Panc1 (cell line): ENCODE data around the gene GRIK4. TPM values are rescaled to one million over a fixed set of nuclear protein-coding genes. Genes with fewer than 3 reads are reported as not detected.
"Not testable (repeated sequence)": the region's sequence is repeated elsewhere in the genome, so short reads cannot be mapped to it uniquely, and the experiment has no call there.

Source experiments
- ATAC-seq: fragments of 200-7000 bp; cut with Tn5 transposase; 2 replicates; pipeline ENCODE4 v1.9.1; 2020; ENCODE audit warnings: mild to moderate bottlenecking, moderate library complexity
- BruUV-seq: library from RNA; stranded (reverse); fragments of 400-500 nt; replicated peaks from 2 replicates; lab custom pipeline; 2021; lab: Mats Ljungman, UMichigan
- CTCF ChIA-PET: fragments of 300-600 bp; sonication (Branson Sonifier 250); formaldehyde crosslinking; loops from one replicate; lab custom pipeline; 2022; ENCODE audit warnings: antibody characterized with exemption; lab: Charles Lee
- POLR2A ChIA-PET: fragments of 300-600 bp; sonication (Branson Sonifier 250); formaldehyde crosslinking; loops from one replicate; lab custom pipeline; 2022; ENCODE audit warnings: antibody characterized with exemption; lab: Charles Lee
- DNase-seq: peaks from one replicate; pipeline ENCODE4 v3.0.0-alpha.2; 2010; ENCODE audit warnings: low read depth, low spot score
- H3K27ac ChIP-seq: 2 replicates; pipeline ENCODE4 v1.5.1; 2011; ENCODE audit warnings: mild to moderate bottlenecking, low read length, inconsistent platforms
- H3K27me3 ChIP-seq: fragments of 200-500 bp; sonication (Bioruptor generic); 2 replicates; pipeline ENCODE4 v1.6.0; 2014; ENCODE audit warnings: low read length, inconsistent platforms; ENCODE audit not compliant: control insufficient read depth, insufficient read depth
- H3K36me3 ChIP-seq: fragments of 200-500 bp; sonication (Bioruptor generic); 2 replicates; pipeline ENCODE4 v1.5.1; 2014; ENCODE audit warnings: inconsistent platforms, mild to moderate bottlenecking, low read length, moderate library complexity; ENCODE audit not compliant: control insufficient read depth, insufficient read depth
- H3K4me1 ChIP-seq: 2 replicates; pipeline ENCODE4 v1.5.1; 2011; ENCODE audit warnings: inconsistent platforms, mild to moderate bottlenecking, low read length, moderate library complexity; ENCODE audit not compliant: control insufficient read depth, insufficient read depth
- H3K4me3 ChIP-seq, 2 experiments: 2 replicates each; pipeline ENCODE4 v1.5.1; 2011 to 2012; ENCODE audit warnings: low read depth in 2 of 2, low read length in 2 of 2, mild to moderate bottlenecking in 2 of 2, inconsistent platforms in 1 of 2, moderate library complexity in 1 of 2
- H3K9me3 ChIP-seq: fragments of 200-500 bp; sonication (Bioruptor generic); 2 replicates; pipeline ENCODE4 v1.5.1; 2014; ENCODE audit warnings: low read depth, mild to moderate bottlenecking, inconsistent platforms, low read length, moderate library complexity; ENCODE audit not compliant: control insufficient read depth, insufficient read depth
- POLR2AphosphoS5 ChIP-seq: IDR thresholded peaks from 2 replicates; pipeline ENCODE4 v1.6.1; 2012; ENCODE audit warnings: mild to moderate bottlenecking, low read depth, low read length, moderate library complexity
- SIN3A ChIP-seq: IDR thresholded peaks from 2 replicates; pipeline ENCODE4 v1.6.1; 2012; ENCODE audit warnings: low read depth, mild to moderate bottlenecking, low read length, moderate library complexity, borderline replicate concordance; ENCODE audit not compliant: insufficient read depth
- TCF7L2 ChIP-seq: IDR thresholded peaks from 2 replicates; pipeline ENCODE4 v1.6.1; 2011; ENCODE audit warnings: mild to moderate bottlenecking, low read depth, low read length, inconsistent platforms
- in situ Hi-C: cut with HindIII; loops from 2 replicates; pipeline ENCODE4 v1.10.0; 2016; ENCODE audit warnings: low sequenced_read_pairs, low pct_unique_long_range_greater_than_20kb
- intact Hi-C: fragments of 100-400 bp; cut with micrococcal nuclease; formaldehyde crosslinking; loops from one replicate; pipeline ENCODE4 v1.10.0; 2022; ENCODE audit not compliant: unreplicated experiment
- total RNA-seq: library from RNA; stranded (reverse); gene quantifications from one replicate; pipeline ENCODE4 v1.2.1, GENCODE V29; 2021; ENCODE audit not compliant: unreplicated experiment
- TF ChIP-seq, protein P1 (sequence below), 2 experiments: IDR thresholded peaks; 2 replicates each; pipeline ENCODE4 v1.6.1; 2011 to 2012; ENCODE audit warnings: low read depth in 2 of 2, control low read depth in 1 of 2, low read length in 1 of 2, mild to moderate bottlenecking in 1 of 2, moderate library complexity in 1 of 2; ENCODE audit not compliant: insufficient read depth in 1 of 2
- TF ChIP-seq, protein P2 (sequence below): fragments of 450-650 bp; IDR thresholded peaks from 2 replicates; pipeline ENCODE4 v1.5.1; 2017; ENCODE audit warnings: mild to moderate bottlenecking

GRIK4 gene
- total RNA-seq, 1 experiment from 2014 or later: 0.62 TPM

DNA sequence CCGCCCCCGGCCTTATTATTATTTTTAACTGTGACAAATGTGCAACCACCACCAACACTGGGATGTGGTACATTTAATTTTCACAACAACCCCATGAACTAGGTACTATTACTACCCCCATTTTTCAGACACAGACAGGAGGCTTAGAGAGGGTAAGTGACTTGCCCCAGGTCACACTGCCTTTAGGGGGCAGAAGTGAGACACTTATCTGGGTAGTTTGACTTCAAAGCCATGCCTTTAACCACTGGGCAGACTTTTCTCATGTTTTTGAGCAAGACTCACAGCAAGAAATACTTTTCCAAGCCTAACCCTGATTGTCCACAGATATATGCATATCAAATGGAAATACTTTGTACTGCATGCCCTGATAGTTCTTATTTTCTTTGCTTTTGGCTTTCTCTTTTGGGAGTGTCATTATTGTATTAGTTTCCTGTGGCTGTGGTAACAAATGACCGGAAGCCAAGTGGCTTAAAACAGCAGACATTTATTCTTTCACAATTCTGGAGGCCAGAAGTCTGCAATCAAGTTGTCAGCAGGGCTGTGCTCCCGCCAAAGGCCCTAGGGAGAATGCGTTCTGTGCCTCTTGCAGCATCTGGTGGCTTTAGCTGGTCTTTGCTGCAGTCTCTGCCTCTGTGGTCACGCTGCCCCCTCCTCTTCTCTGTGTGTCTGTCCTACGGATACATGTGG, 110.8 kb downstream of the GRIK4 start:
- H3K4me3 ChIP-seq: no peak overlapping the region
- TF ChIP-seq, protein P1, sequence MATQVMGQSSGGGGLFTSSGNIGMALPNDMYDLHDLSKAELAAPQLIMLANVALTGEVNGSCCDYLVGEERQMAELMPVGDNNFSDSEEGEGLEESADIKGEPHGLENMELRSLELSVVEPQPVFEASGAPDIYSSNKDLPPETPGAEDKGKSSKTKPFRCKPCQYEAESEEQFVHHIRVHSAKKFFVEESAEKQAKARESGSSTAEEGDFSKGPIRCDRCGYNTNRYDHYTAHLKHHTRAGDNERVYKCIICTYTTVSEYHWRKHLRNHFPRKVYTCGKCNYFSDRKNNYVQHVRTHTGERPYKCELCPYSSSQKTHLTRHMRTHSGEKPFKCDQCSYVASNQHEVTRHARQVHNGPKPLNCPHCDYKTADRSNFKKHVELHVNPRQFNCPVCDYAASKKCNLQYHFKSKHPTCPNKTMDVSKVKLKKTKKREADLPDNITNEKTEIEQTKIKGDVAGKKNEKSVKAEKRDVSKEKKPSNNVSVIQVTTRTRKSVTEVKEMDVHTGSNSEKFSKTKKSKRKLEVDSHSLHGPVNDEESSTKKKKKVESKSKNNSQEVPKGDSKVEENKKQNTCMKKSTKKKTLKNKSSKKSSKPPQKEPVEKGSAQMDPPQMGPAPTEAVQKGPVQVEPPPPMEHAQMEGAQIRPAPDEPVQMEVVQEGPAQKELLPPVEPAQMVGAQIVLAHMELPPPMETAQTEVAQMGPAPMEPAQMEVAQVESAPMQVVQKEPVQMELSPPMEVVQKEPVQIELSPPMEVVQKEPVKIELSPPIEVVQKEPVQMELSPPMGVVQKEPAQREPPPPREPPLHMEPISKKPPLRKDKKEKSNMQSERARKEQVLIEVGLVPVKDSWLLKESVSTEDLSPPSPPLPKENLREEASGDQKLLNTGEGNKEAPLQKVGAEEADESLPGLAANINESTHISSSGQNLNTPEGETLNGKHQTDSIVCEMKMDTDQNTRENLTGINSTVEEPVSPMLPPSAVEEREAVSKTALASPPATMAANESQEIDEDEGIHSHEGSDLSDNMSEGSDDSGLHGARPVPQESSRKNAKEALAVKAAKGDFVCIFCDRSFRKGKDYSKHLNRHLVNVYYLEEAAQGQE (IDR thresholded peaks at IDR 0.05; ENCODE audit: insufficient read depth in 1 of 2, low read depth in 2 of 2, low read length in 1 of 2): no peak
- no peak for TF ChIP-seq SIN3A
- TF ChIP-seq POLR2AphosphoS5: no peak
- TF ChIP-seq, protein P2, sequence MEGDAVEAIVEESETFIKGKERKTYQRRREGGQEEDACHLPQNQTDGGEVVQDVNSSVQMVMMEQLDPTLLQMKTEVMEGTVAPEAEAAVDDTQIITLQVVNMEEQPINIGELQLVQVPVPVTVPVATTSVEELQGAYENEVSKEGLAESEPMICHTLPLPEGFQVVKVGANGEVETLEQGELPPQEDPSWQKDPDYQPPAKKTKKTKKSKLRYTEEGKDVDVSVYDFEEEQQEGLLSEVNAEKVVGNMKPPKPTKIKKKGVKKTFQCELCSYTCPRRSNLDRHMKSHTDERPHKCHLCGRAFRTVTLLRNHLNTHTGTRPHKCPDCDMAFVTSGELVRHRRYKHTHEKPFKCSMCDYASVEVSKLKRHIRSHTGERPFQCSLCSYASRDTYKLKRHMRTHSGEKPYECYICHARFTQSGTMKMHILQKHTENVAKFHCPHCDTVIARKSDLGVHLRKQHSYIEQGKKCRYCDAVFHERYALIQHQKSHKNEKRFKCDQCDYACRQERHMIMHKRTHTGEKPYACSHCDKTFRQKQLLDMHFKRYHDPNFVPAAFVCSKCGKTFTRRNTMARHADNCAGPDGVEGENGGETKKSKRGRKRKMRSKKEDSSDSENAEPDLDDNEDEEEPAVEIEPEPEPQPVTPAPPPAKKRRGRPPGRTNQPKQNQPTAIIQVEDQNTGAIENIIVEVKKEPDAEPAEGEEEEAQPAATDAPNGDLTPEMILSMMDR: no peak
- TF ChIP-seq TCF7L2: no peak
- ChIA-PET POLR2A (no interaction called here), CTCF (no interaction called here)
- in situ Hi-C loops (no loop called here), intact Hi-C loops (no loop called here)
- no peak for ATAC-seq
- BruUV-seq: no TSS peak
- H3K36me3 ChIP-seq: no peaks in the 10 kb centered on the region
- H3K27ac ChIP-seq: no peak overlapping the region
- peaks cover 4% of the 10 kb centered on the region for H3K9me3 ChIP-seq
- no peaks in the 10 kb centered on the region; the same call in 1 of the 2 replicates for H3K27me3 ChIP-seq
- no peaks in the 10 kb centered on the region for H3K4me1 ChIP-seq
- DNase-seq: no peak

DNA sequence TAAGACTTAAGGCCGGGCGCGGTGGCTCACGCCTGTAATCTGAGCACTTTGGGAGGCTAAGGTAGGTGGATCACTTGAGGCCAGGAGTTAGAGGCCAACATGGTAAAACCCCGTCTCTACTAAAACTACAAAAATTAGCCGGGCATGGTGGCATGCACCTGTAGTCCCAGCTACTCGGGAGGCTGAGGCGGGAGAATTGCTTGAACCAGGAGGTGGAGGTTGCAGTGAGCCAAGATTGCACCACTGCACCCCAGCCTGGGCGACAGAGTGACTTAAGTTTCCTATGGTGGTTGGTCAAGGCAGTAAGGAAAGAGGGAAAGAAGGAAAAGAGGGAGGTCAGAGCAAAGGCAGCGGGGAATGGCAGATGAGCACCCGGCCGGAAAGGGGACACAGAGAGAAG, 113.4 kb downstream of the GRIK4 start:
- ATAC-seq: not testable (repeated sequence)
- POLR2A ChIA-PET: interaction anchor here (0.7 kb wide), 1 partner anchor 60 kb away, joined by 6 read pairs; no protein-coding TSS in a partner anchor

DNA sequence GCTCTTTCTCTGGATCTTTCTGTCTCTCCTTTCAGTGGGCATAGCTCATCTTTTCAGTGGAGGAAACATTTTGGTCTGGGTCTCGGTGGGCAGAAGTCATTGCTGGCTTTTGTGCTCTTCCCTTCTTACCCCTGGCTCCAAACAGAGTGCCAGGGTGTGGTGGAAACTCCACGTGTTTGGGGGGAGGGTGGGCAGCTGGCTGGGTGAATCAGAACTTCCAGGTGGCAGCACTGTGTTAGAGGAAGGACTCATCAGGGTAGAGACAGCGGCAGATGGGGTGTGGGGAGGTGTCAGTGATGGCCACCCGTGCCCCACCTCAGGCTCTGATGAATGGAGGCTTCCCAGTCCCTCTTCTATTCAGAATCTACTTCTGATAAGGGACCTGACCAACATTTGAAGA, 114.0 kb downstream of the GRIK4 start:
- Histone ChIP-seq H3K27me3 (no peaks in the 10 kb centered on the region; the same call in 1 of the 2 replicates), H3K36me3 (no peaks in the 10 kb centered on the region), H3K4me3 (no peak overlapping the region), H3K4me1 (no peaks in the 10 kb centered on the region), H3K9me3 (no peaks in the 10 kb centered on the region), H3K27ac (no peak overlapping the region)
- TF ChIP-seq POLR2AphosphoS5 (no peak), SIN3A (no peak), TCF7L2 (no peak)
- TF ChIP-seq, protein P1 (IDR thresholded peaks at IDR 0.05; ENCODE audit: insufficient read depth in 1 of 2, low read depth in 2 of 2, low read length in 1 of 2): no peak
- TF ChIP-seq, protein P2: no peak
- ChIA-PET CTCF (no interaction called here), POLR2A (interaction anchor here (0.7 kb wide), 1 partner anchor 60 kb away, joined by 6 read pairs; no protein-coding TSS in a partner anchor)
- no TSS peak for BruUV-seq
- in situ Hi-C loops (no loop called here), intact Hi-C loops (no loop called here)
- DNase-seq (no peak), ATAC-seq (no peak)

More for the DNA sequence above, 113.4 kb downstream of the GRIK4 start:
- H3K4me1 ChIP-seq, H3K9me3 ChIP-seq, H3K27ac ChIP-seq, DNase-seq, intact Hi-C loops, CTCF ChIA-PET, H3K36me3 ChIP-seq, H3K4me3 ChIP-seq, in situ Hi-C loops, BruUV-seq, H3K27me3 ChIP-seq: not testable (repeated sequence)
